Activated T-helper 2 cell treated with anti-CD3 and anti-CD28 coated beads, Interferon-gamma antibody, Interleukin-2, Interleukin-4, amounts not matched to agents 10 μg/mL and 5 μg/mL and 100 μg/mL, durations not matched to agents 14 hours and 24 hours and 36 hours (primary cell): ENCODE results near the gene CMBL. TPM values are rescaled to one million over a fixed set of nuclear protein-coding genes. Genes with fewer than 3 reads are reported as not detected.

ENCODE experiments used
- DNase-seq: peaks from one replicate; pipeline ENCODE4 v3.0.0; 2021; ENCODE audit warnings: low spot score
- H3K27ac Mint-ChIP-seq: one replicate; pipeline ENCODE4 v1.8.0; 2021; ENCODE audit warnings: mixed read lengths
- H3K27me3 Mint-ChIP-seq: one replicate; pipeline ENCODE4 v1.8.0; 2021; ENCODE audit warnings: low read depth, mixed read lengths
- H3K36me3 Mint-ChIP-seq: one replicate; pipeline ENCODE4 v1.8.0; 2021; ENCODE audit warnings: low read depth, mixed read lengths
- H3K4me1 Mint-ChIP-seq: one replicate; pipeline ENCODE4 v1.8.0; 2021; ENCODE audit warnings: low read depth, mixed read lengths
- H3K4me3 Mint-ChIP-seq: one replicate; pipeline ENCODE4 v1.8.0; 2021; ENCODE audit warnings: low read depth, mild to moderate bottlenecking, moderate library complexity, mixed read lengths
- H3K9me3 Mint-ChIP-seq: one replicate; pipeline ENCODE4 v1.8.0; 2021; ENCODE audit warnings: mixed read lengths
- intact Hi-C: fragments of 100-400 bp; cut with micrococcal nuclease; formaldehyde crosslinking; loops from one replicate; pipeline ENCODE4 v1.15.1; 2023
- total RNA-seq: library from RNA; stranded (reverse); gene quantifications from 2 replicates; pipeline ENCODE4 v1.2.3, GENCODE V29; 2022

CMBL gene
- total RNA-seq, 1 donor from 2014 or later, result 0.23 TPM

- Mint-ChIP-seq H3K27ac (no peak overlapping the region), H3K4me3 (no peak overlapping the region), H3K27me3 (peaks cover 48% of the 10 kb centered on the region), H3K4me1 (peaks cover 4% of the 10 kb centered on the region), H3K9me3 (no peaks in the 10 kb centered on the region), H3K36me3 (no peaks in the 10 kb centered on the region)
- DNase-seq, result no peak
- intact Hi-C loops, result no loop called here
Measured at GRCh38 chr5:10329446-10329819, 21.7 kb upstream of the CMBL start.

DNA sequence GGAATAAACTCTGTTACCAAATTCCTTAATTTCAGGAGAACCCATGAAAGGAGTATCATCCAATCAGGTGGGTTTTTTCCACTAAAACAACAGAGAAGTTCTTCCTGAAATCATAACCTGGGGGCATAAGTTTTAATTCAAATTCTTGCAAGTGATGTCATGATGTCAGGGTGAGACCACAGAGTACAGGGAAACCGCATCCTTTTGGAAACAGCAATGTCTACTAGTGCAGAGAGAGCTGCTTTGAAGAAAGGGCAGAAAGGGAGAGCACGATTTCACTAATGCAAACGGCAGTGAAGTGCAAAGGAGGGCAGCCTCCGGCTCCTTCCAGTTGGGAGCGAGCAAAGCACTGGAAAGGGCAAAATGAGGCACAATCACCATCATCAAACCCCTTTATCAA lies 20.6 kb upstream of the CMBL start:
- no peak overlapping the region for H3K4me3 Mint-ChIP-seq
- H3K9me3 Mint-ChIP-seq, result no peaks in the 10 kb centered on the region
- peaks cover 2% of the 10 kb centered on the region for H3K4me1 Mint-ChIP-seq
- peaks cover 49% of the 10 kb centered on the region for H3K27me3 Mint-ChIP-seq
- intact Hi-C loops, result no loop called here
- H3K27ac Mint-ChIP-seq, result no peak overlapping the region
- no peak for DNase-seq
- no peaks in the 10 kb centered on the region for H3K36me3 Mint-ChIP-seq

GRCh38 chr5:10324518-10325370 lies 17.0 kb upstream of the CMBL start:
- H3K4me3 Mint-ChIP-seq, result no peak overlapping the region
- no peak overlapping the region for H3K27ac Mint-ChIP-seq
- no peaks in the 10 kb centered on the region for H3K9me3 Mint-ChIP-seq
- H3K4me1 Mint-ChIP-seq, result no peaks in the 10 kb centered on the region
- no peak for DNase-seq
- H3K27me3 Mint-ChIP-seq, result peaks cover 16% of the 10 kb centered on the region
- H3K36me3 Mint-ChIP-seq, result no peaks in the 10 kb centered on the region
- intact Hi-C loops, result no loop called here

DNA sequence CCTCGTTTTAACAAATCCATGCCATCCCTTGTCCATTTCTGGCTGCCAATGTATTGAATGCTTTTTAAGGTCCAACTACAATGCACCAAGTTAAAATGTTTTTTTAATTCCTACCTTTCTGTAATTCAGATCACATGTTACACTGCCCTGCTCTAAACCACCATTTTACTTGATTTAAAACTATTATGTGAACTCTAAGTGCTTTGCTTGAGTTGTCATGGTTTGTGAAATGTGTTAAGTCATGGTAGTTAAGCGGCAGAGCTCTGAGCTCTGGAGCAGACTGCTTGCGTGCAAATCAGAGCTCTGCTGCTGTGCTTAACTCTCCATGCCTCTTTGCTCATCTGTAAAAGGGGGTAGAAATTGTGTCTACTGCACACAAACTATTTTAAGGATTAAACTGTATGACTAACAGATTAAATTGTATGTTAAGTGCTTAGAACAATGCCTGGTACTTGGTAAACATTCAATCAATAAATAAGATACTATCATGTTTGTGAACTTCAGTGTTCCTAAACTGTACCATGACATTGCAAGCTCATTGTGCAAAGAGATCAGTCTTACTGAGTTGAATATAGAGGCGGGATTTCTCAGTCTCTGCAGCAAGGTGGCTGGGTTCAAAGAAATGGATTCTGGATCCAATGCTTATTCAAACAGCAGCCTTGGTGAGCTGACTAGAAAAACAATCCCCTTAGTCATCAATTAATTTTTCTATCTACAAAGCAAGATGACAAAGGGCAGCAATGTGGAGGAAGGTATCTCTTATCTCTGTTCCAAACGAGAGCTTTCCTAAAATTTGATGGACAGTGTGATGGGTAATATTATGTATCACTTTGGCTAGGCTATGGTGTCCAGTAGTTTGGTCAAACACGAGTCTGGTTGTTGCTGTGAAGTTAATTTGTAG lies 16.1 kb upstream of the CMBL start:
- Mint-ChIP-seq H3K9me3 (no peaks in the 10 kb centered on the region), H3K4me3 (no peak overlapping the region), H3K27ac (no peak overlapping the region), H3K27me3 (peaks cover 10% of the 10 kb centered on the region), H3K4me1 (no peaks in the 10 kb centered on the region), H3K36me3 (no peaks in the 10 kb centered on the region)
- intact Hi-C loops, result no loop called here
- no peak for DNase-seq

- Mint-ChIP-seq H3K36me3 (no peaks in the 10 kb centered on the region), H3K27me3 (peaks cover 7% of the 10 kb centered on the region), H3K4me3 (no peak overlapping the region), H3K9me3 (no peaks in the 10 kb centered on the region), H3K27ac (no peak overlapping the region), H3K4me1 (no peaks in the 10 kb centered on the region)
- intact Hi-C loops, result no loop called here
- DNase-seq, result no peak
Measured at GRCh38 chr5:10321882-10322281, 14.2 kb upstream of the CMBL start.

GRCh38 chr5:10320793-10321192 lies 13.1 kb upstream of the CMBL start:
- intact Hi-C loops, result no loop called here
- no peaks in the 10 kb centered on the region for H3K4me1 Mint-ChIP-seq
- no peak overlapping the region for H3K4me3 Mint-ChIP-seq
- no peaks in the 10 kb centered on the region for H3K36me3 Mint-ChIP-seq
- no peak for DNase-seq
- H3K27ac Mint-ChIP-seq, result no peak overlapping the region
- H3K9me3 Mint-ChIP-seq, result no peaks in the 10 kb centered on the region
- peaks cover 7% of the 10 kb centered on the region for H3K27me3 Mint-ChIP-seq

DNA sequence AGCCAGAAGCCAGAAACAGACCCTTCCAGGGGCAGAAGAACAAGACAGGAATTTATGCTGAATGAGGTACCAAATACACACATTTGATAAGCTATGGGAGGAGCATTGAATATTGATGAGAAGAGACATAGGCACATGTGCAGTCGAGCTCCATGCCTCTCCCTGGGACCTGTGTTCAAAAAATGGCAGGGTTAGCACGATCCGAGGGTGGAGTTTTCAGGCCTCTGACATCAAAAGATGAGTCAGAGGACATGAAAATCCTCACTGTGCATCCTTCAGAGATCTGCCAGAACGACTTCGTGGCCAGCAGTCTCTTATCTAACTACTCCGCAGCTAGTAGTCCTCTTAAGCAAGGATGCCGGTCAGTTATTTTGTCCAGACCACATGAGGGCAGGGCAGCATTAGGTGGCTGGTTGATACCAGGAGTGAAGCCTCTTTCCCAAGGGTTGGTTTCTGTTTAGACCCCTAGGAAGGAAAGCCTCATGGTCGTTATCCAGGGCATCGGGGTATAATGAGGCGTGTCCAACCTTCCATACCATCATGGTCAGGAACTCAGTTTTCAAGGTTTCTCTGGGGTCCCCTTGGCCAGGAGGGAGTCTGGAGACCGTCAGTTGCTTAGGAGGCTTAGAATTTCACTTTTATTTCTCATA lies 11.6 kb upstream of the CMBL start:
- Mint-ChIP-seq H3K27me3 (peaks cover 5% of the 10 kb centered on the region), H3K4me1 (no peaks in the 10 kb centered on the region), H3K27ac (no peak overlapping the region), H3K36me3 (no peaks in the 10 kb centered on the region), H3K4me3 (no peak overlapping the region), H3K9me3 (no peaks in the 10 kb centered on the region)
- DNase-seq, result no peak
- intact Hi-C loops, result no loop called here

DNA sequence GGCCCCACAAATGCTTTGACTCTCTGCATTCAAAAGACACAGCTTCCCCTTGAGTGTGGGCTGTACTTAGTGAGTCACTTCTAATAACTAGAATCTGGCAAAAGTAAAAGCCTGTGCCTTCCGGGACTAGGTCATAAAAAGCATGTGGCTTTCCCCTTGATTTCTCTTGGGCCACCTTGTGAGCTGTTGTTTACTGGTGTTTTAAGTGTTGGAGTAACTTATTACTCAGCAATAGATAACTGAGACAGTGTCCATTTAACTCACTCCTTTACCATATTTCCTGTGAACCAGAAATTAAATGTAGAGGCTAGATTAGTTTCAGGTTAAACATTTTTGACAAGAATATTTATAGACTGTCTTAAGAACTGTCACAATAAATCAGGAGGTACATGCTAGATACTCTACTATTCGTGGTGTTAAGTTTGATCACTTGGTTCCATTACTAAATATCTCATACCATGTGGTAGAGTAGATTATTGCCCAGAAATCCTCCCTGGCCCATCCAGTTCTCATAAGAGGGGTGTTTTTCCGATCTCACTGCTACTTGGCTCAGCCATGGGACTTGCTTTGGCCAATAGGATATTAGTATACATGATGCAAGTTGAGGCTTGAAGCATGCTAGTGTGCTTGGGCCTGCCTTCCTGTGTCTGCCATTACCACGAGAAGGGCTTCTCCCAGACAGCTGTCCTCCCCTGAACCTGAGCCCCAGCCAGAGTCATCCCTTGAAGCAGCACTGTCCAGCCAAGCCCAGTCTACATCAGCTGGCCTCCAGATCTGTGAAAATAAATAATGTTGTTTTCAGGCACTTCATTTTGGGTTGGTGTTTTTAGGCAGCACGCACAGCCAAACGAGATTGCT lies 10.4 kb upstream of the CMBL start:
- peaks cover 3% of the 10 kb centered on the region for H3K27me3 Mint-ChIP-seq
- no peaks in the 10 kb centered on the region for H3K4me1 Mint-ChIP-seq
- H3K9me3 Mint-ChIP-seq, result no peaks in the 10 kb centered on the region
- intact Hi-C loops, result no loop called here
- H3K4me3 Mint-ChIP-seq, result no peak overlapping the region
- no peaks in the 10 kb centered on the region for H3K36me3 Mint-ChIP-seq
- DNase-seq, result no peak
- no peak overlapping the region for H3K27ac Mint-ChIP-seq

GRCh38 chr5:10315824-10316509 lies 8.3 kb upstream of the CMBL start:
- intact Hi-C loops, result no loop called here
- Mint-ChIP-seq H3K4me1 (peaks cover under 1% of the 10 kb centered on the region), H3K27me3 (peaks cover 3% of the 10 kb centered on the region), H3K9me3 (no peaks in the 10 kb centered on the region), H3K36me3 (no peaks in the 10 kb centered on the region), H3K27ac (no peak overlapping the region), H3K4me3 (no peak overlapping the region)
- DNase-seq, result no peak

GRCh38 chr5:10315201-10315600 lies 7.5 kb upstream of the CMBL start:
- Mint-ChIP-seq H3K9me3 (no peaks in the 10 kb centered on the region), H3K36me3 (no peaks in the 10 kb centered on the region), H3K27ac (no peak overlapping the region), H3K4me3 (no peak overlapping the region), H3K4me1 (peaks cover 4% of the 10 kb centered on the region), H3K27me3 (peaks cover 3% of the 10 kb centered on the region)
- no peak for DNase-seq
- intact Hi-C loops, result no loop called here

GRCh38 chr5:10311595-10312425 lies 4.1 kb upstream of the CMBL start:
- Mint-ChIP-seq H3K27ac (no peak overlapping the region), H3K27me3 (peaks cover 19% of the 10 kb centered on the region), H3K4me1 (peaks cover 7% of the 10 kb centered on the region), H3K4me3 (no peak overlapping the region), H3K9me3 (no peaks in the 10 kb centered on the region), H3K36me3 (no peaks in the 10 kb centered on the region)
- no peak for DNase-seq
- intact Hi-C loops, result no loop called here
